Upper lobe of left lung (tissue), 6 donors: ENCODE data around the gene RBPJL. TPM values are rescaled to one million over a fixed set of nuclear protein-coding genes. Genes with fewer than 3 reads are reported as not detected.

ENCODE experiments used
- ATAC-seq, 2 donors: fragments of 200-7000 bp; cut with Tn5 transposase; one replicate each; pipeline ENCODE4 v1.9.1; 2022; ENCODE audit warnings: mild to moderate bottlenecking in 2 of 2, moderate library complexity in 2 of 2; ENCODE audit not compliant: low FRiP score in 2 of 2
- DNase-seq, 2 donors: peaks; one replicate each; pipeline ENCODE4 v3.0.0-alpha.2; 2019 to 2020
- H3K27ac ChIP-seq, 4 donors: fragments of 200-600 bp; sonication (generic); one replicate each; pipeline ENCODE4 v1.5.1; 2016 to 2019
- H3K27me3 ChIP-seq, 4 donors: fragments of 200-600 bp; sonication (generic); one replicate each; pipeline ENCODE4 v1.5.1; 2017 to 2019
- H3K36me3 ChIP-seq, 4 donors: fragments of 200-600 bp; sonication (generic); one replicate each; pipeline ENCODE4 v1.5.1; 2016 to 2019
- H3K4me1 ChIP-seq, 4 donors: fragments of 200-600 bp; sonication (generic); one replicate each; pipeline ENCODE4 v1.5.1; 2018 to 2019
- H3K4me3 ChIP-seq, 4 donors: fragments of 200-600 bp; sonication (generic); one replicate each; pipeline ENCODE4 v1.5.1; 2017 to 2019; ENCODE audit warnings: mild to moderate bottlenecking in 2 of 4, moderate library complexity in 1 of 4
- H3K9me3 ChIP-seq, 4 donors: fragments of 200-600 bp; sonication (generic); one replicate each; pipeline ENCODE4 v1.5.1; 2018 to 2019
- CTCF ChIP-seq, 6 experiments: fragments of 450-650 bp in 4 of 6; fragments of 200-600 bp in 2 of 6; sonication (generic) in 2 of 6; IDR thresholded peaks; one replicate each; pipeline ENCODE4 v1.5.1; 2016 to 2019; ENCODE audit warnings: antibody characterized with exemption in 6 of 6
- EP300 ChIP-seq, 4 donors: sonication (generic); formaldehyde crosslinking; IDR thresholded peaks; one replicate each; pipeline ENCODE4 v1.5.1; 2017; ENCODE audit warnings: antibody characterized with exemption in 4 of 4, control low read depth in 2 of 4
- POLR2A ChIP-seq, 4 donors: fragments of 450-650 bp; IDR thresholded peaks; one replicate each; pipeline ENCODE4 v1.5.1; 2016 to 2017; ENCODE audit warnings: antibody characterized with exemption in 4 of 4, mild to moderate bottlenecking in 2 of 4
- POLR2AphosphoS5 ChIP-seq, 2 donors: sonication (generic); formaldehyde crosslinking; IDR thresholded peaks; one replicate each; pipeline ENCODE4 v1.5.1; 2017; ENCODE audit warnings: antibody characterized with exemption in 2 of 2
- WGBS, 2 donors: methylation state at CpG; one replicate each; pipeline ENCODE4 v1.1.5; 2017 to 2018; 5-methylcytosine and 5-hydroxymethylcytosine counted together
- total RNA-seq, 6 donors: library from RNA; depleted of rRNA in 4 of 6; stranded (reverse); fragments of >200 nt in 4 of 6; gene quantifications; one replicate each; pipeline versions ENCODE4 v1.1.0 to v1.2.1, GENCODE V29; 2016 to 2021
- donor health status: DM: no; HTN: no; CAD: no; lungs with moderate emphysema.
- donor health status: DM: no; HTN: yes; CAD: no; lungs with severe emphysema.

Gene RBPJL
- total RNA-seq, 6 donors from 2014 or later, result 0.09 to 0.13 TPM; not detected in 4

- no peak overlapping the region for H3K27ac ChIP-seq
- WGBS, 2 donors, result 89 to 91% methylated on average over 4 of the region's 4 CpGs
- no peak for ATAC-seq
Observed at GRCh38 chr20:45269754-45270270, 36.8 kb upstream of the RBPJL start.

GRCh38 chr20:45275338-45275737 is 31.3 kb upstream of the RBPJL start:
- no peaks in the 10 kb centered on the region for H3K36me3 ChIP-seq
- no peaks in the 10 kb centered on the region for H3K27me3 ChIP-seq
- ATAC-seq (no peak), DNase-seq (no peak)
- H3K4me3 ChIP-seq, result no peak overlapping the region
- TF ChIP-seq POLR2A (IDR thresholded peaks at IDR 0.05) (no peak), POLR2AphosphoS5 (IDR thresholded peaks at IDR 0.05) (no peak), CTCF (IDR thresholded peaks at IDR 0.05) (no peak)
- H3K9me3 ChIP-seq, result no peaks in the 10 kb centered on the region
- no peaks in the 10 kb centered on the region for H3K4me1 ChIP-seq
- no peak overlapping the region for H3K27ac ChIP-seq
- 80 to 81% methylated on average over 3 of the region's 3 CpGs for WGBS, 2 donors

More at GRCh38 chr20:45269754-45270270, 36.8 kb upstream of the RBPJL start:
- DNase-seq, result no peak
- Histone ChIP-seq H3K4me1 (no peaks in the 10 kb centered on the region), H3K36me3 (no peaks in the 10 kb centered on the region), H3K9me3 (no peaks in the 10 kb centered on the region), H3K27me3 (no peaks in the 10 kb centered on the region), H3K4me3 (no peak overlapping the region)
- no peak for TF ChIP-seq POLR2A (IDR thresholded peaks at IDR 0.05)
- no peak for TF ChIP-seq POLR2AphosphoS5 (IDR thresholded peaks at IDR 0.05)
- TF ChIP-seq CTCF (IDR thresholded peaks at IDR 0.05), result no peak
- TF ChIP-seq EP300 (IDR thresholded peaks at IDR 0.05), result no peak

- H3K9me3 ChIP-seq, result no peaks in the 10 kb centered on the region
- 83 to 84% methylated on average over 1 of the region's 1 CpG for WGBS, 2 donors
- H3K27ac ChIP-seq, result no peak overlapping the region
- H3K36me3 ChIP-seq, result no peaks in the 10 kb centered on the region
- DNase-seq (no peak), ATAC-seq (no peak)
- H3K4me3 ChIP-seq, result no peak overlapping the region
- TF ChIP-seq POLR2AphosphoS5 (IDR thresholded peaks at IDR 0.05), result no peak
- TF ChIP-seq EP300 (IDR thresholded peaks at IDR 0.05), result no peak
- TF ChIP-seq POLR2A (IDR thresholded peaks at IDR 0.05), result no peak
- no peak for TF ChIP-seq CTCF (IDR thresholded peaks at IDR 0.05)
- H3K4me1 ChIP-seq, result no peaks in the 10 kb centered on the region
- no peaks in the 10 kb centered on the region for H3K27me3 ChIP-seq
Observed at GRCh38 chr20:45279992-45280391, 26.6 kb upstream of the RBPJL start.

- WGBS, 2 donors, result 74 to 83% methylated on average over 5 to 7 of the region's 7 CpGs
- no peaks in the 10 kb centered on the region for H3K4me1 ChIP-seq
- no peaks in the 10 kb centered on the region for H3K9me3 ChIP-seq
- ATAC-seq (peak in 1 of 2 donors; percentile 36), DNase-seq (no peak)
- no peak for TF ChIP-seq POLR2A (IDR thresholded peaks at IDR 0.05)
- no peak for TF ChIP-seq EP300 (IDR thresholded peaks at IDR 0.05)
- TF ChIP-seq POLR2AphosphoS5 (IDR thresholded peaks at IDR 0.05), result no peak
- TF ChIP-seq CTCF (IDR thresholded peaks at IDR 0.05), result no peak
- no peaks in the 10 kb centered on the region for H3K36me3 ChIP-seq
- H3K27me3 ChIP-seq, result no peaks in the 10 kb centered on the region
- no peak overlapping the region for H3K4me3 ChIP-seq
- H3K27ac ChIP-seq, result no peak overlapping the region
Observed at GRCh38 chr20:45282700-45283550, 23.7 kb upstream of the RBPJL start.
